GM18873 (cell line): Measurements from ENCODE around the gene CA7.
"Not testable (repeated sequence)": the region's sequence is repeated elsewhere in the genome, so short reads cannot be mapped to it uniquely, and the experiment has no call there.

ENCODE experiments used
- ATAC-seq: cut with Tn5 transposase; IDR thresholded peaks from one replicate; pipeline ENCODE4 v1.9.1; 2021; ENCODE audit warnings: mild to moderate bottlenecking, moderate library complexity, moderate number of reproducible peaks; ENCODE audit not compliant: unreplicated experiment, low FRiP score

The CA7 gene

GRCh38 chr16:66894948-66895688 lies 50.9 kb downstream of the CA7 start:
- ATAC-seq = no peak

GRCh38 chr16:66895689-66895979 lies 51.4 kb downstream of the CA7 start:
- no peak for ATAC-seq

GRCh38 chr16:66895999-66896398 lies 51.8 kb downstream of the CA7 start:
- ATAC-seq = no peak

- not testable (repeated sequence) for ATAC-seq
These were observed 52.5 kb downstream of the CA7 start for GRCh38 chr16:66896682-66897081.

GRCh38 chr16:66898207-66898606 lies 54.0 kb downstream of the CA7 start:
- ATAC-seq = no peak

GRCh38 chr16:66898933-66899309 lies 54.7 kb downstream of the CA7 start:
- no peak for ATAC-seq

GRCh38 chr16:66899310-66899944 lies 55.2 kb downstream of the CA7 start:
- ATAC-seq = no peak

- ATAC-seq = no peak
These were observed 55.9 kb downstream of the CA7 start for GRCh38 chr16:66899945-66900710.

GRCh38 chr16:66900721-66901441 lies 56.7 kb downstream of the CA7 start:
- ATAC-seq = no peak

GRCh38 chr16:66901626-66902025 lies 57.4 kb downstream of the CA7 start:
- no peak for ATAC-seq

- ATAC-seq = no peak
These were observed 58.7 kb downstream of the CA7 start for GRCh38 chr16:66902648-66903543.
